Hepatocyte (in vitro differentiated cells): ENCODE data around the gene NFAT5.

Source experiments
- EZH2 ChIP-seq: fragments of 200-600 bp; sonication (generic); IDR thresholded peaks from 2 replicates; pipeline ENCODE4 v1.6.1; 2016; ENCODE audit warnings: antibody characterized with exemption, mild to moderate bottlenecking, borderline replicate concordance
- EZH2phosphoT487 ChIP-seq: fragments of 200-600 bp; sonication (generic); IDR thresholded peaks from one replicate; pipeline ENCODE4 v1.6.1; 2018; ENCODE audit warnings: antibody characterized with exemption, mild to moderate bottlenecking, low read depth, moderate library complexity; ENCODE audit not compliant: unreplicated experiment, severe bottlenecking
- TF ChIP-seq, protein P1 (sequence below): fragments of 200-600 bp; sonication (generic); IDR thresholded peaks from 2 replicates; pipeline ENCODE4 v1.5.1; 2016; ENCODE audit warnings: antibody characterized with exemption, mild to moderate bottlenecking; ENCODE audit not compliant: poor library complexity

DNA sequence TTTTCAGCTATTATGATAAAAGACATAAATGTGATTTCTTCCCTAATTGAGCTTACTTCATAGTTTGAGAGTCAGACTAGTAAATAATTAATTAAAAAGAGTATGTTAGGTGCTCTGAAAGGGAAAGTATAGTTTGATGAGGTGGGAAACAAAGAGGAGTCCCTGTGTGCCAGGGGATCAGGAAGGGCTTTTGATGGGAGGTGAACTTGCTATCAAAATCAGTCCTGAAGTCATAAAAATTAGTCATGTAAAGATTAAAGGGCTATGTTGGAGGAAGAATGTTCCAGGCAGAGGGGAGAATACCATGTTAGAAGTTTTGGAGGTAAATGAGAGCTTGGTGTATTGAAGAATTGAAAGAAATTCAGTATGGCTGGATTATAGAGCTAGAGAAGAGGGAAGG lies 31.0 kb downstream of the NFAT5 start:
- TF ChIP-seq, protein P1, sequence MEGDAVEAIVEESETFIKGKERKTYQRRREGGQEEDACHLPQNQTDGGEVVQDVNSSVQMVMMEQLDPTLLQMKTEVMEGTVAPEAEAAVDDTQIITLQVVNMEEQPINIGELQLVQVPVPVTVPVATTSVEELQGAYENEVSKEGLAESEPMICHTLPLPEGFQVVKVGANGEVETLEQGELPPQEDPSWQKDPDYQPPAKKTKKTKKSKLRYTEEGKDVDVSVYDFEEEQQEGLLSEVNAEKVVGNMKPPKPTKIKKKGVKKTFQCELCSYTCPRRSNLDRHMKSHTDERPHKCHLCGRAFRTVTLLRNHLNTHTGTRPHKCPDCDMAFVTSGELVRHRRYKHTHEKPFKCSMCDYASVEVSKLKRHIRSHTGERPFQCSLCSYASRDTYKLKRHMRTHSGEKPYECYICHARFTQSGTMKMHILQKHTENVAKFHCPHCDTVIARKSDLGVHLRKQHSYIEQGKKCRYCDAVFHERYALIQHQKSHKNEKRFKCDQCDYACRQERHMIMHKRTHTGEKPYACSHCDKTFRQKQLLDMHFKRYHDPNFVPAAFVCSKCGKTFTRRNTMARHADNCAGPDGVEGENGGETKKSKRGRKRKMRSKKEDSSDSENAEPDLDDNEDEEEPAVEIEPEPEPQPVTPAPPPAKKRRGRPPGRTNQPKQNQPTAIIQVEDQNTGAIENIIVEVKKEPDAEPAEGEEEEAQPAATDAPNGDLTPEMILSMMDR, result no peak
- TF ChIP-seq EZH2 (no peak), EZH2phosphoT487 (no peak)
